RPMI8226 (cell line): Measurements from ENCODE around the gene BTN1A1.
"Not testable (repeated sequence)": the region's sequence is repeated elsewhere in the genome, so short reads cannot be mapped to it uniquely, and the experiment has no call there.

ENCODE experiments used
- DNase-seq: peaks from one replicate; pipeline ENCODE4 v3.0.0-alpha.2; 2015

Gene BTN1A1

DNA sequence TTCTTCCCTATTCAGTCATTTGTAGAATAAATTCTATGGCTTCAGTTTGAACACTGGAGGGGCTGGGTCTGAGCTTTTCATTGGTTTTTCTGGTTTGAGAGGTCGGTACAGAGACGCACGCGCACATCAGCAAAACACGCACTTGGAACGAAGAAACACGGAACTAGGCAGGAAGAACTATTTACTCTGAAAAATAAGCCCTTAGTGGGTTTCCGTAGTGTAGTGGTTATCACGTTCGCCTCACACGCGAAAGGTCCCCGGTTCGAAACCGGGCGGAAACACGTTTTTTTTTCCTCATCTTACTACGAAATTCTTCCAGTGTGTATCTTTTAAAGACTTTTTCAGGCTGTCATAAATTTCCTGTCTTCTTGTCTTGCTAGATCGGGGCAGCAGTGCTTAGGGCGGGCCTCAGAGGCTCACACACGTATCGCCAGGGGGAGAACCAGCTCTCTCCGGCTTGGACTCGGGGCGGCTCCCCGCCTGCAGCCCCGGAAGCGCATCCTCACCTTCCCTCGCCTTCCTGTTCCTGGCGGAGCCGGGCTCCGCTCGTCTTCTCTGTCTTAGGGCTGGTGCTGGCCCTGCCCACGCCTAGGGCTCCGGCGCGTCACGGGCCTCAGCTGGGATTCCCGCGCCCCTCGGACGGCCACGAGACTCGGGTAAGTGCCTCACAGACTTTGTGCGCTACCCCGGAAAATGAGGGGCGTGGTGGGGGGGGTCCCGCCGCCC is 37.9 kb downstream of the BTN1A1 start, which contains the start of gene HMGN4:
TSS of gene HMGN4 (plus strand) at position 521 of the 726 bp plus-strand sequence. CDS start 6,841 bp downstream, outside the sequence.
- peak; percentile 91 for DNase-seq

DNA sequence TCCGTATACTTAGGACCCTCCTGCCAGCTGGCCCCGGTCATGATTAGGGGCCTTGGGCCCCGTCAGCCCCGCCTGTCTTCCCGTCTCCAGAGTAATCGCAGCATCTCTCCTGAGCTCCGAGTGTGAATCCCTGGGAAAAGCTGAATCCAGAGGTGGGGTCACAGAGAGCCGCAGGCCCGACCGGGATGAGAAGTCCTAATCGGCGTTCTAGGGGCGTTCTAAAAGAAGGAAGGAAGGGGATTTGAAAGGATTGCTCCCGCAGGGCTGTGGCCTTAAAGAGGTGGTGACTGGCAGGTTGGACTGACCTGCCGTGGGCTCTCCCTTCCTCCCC is 38.4 kb downstream of the BTN1A1 start:
- DNase-seq, result peak; percentile 44

DNA sequence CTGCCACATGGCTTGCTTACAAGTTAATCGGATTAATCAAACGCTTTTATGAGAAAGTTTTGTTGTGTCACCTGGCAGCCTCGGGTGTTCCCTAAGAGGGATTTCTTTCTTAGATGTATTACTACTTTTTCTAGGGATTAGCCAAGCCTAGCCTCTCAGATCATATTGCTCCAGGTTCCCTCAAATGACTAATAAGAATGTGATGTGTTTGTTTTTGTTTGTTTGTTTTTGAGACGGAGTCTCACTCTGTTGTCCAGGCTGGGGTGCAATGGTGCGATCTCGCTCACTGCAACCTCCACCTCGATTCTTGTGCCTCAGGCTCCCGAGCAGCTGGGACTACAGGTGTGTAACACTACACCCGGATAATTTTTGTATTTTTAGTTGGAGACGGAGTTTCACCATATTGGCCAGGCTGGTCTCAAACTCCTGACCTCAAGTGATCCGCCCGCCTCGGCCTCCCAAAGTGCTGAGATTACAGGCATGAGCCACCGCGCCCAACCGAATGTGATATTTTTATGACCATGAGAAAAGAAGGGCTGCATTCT is 39.0 kb downstream of the BTN1A1 start:
- no peak for DNase-seq

DNA sequence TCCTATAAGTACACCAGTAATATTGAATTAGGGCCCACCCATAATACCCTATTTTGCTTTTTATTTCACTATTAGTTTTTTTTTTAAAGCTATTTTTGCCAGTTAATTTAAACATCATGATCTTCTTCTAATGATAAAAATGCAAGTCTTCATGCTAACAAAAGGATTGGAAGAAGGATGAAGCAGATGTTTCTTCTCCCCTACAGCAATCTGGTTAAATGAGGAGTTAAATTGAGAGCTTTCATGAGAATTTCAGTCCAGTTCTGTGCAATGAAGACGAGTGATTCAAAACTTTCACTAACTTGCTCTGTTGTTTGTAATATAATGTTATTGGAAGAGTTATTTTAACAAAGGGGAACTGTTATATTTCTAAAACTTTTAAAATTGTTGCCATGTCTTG is 41.5 kb downstream of the BTN1A1 start:
- DNase-seq, result no peak

DNA sequence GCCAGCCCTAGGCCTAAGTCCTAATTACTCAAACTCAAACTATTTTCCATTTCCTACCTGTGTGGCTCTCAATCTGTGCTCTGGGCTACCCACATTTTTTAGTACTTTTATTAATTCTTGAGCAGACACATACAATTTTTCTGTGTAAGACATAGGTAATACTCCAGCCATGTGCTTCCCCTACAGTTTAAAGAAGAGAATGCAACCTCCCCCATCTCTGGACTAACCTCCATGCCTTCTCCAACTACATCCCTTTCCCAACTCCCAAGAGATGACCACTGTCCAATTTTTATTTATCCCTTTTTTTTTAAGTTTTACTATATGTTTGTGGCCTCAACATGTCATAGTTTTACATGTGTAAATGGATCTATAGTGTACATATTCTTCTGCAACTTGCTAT is 43.9 kb downstream of the BTN1A1 start:
- DNase-seq, result peak; percentile 19

DNA sequence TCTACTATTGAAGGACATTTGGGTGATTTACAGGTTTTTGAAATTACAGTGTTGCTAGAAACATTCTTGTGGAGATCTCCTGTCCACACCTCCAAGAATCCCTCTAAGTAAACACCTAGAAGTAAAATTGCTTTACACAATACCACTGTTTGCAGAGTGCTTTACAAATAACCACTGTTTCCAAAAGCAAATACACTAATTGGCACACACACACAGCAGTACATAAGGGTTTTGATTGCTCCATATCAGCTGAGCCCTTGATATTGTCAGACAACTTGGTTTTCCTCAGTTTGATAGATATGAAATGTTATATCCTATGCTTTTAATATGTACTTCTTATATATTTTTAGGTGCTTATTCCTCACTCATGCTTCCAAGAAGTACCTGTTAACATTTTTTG is 44.4 kb downstream of the BTN1A1 start:
- no peak for DNase-seq

DNA sequence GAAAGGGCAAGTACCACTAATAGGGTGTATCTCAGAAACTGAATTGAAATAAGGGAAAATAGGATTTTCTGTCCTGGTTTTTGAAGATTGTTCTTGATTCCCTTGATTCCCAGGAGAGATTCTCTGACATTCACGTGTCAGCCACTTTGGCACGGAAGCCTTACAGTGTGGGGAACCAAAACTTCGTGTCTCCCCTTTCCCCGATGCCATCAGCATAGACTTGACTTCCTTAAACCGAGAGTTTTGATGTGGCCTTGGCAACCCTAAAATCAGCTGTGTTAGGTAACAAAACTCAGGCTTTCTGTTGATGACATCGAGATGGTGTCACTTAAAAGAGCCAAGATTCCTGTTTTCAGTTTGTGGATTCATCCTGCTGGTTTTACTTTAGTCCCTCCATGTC is 45.5 kb downstream of the BTN1A1 start:
- DNase-seq, result no peak

DNA sequence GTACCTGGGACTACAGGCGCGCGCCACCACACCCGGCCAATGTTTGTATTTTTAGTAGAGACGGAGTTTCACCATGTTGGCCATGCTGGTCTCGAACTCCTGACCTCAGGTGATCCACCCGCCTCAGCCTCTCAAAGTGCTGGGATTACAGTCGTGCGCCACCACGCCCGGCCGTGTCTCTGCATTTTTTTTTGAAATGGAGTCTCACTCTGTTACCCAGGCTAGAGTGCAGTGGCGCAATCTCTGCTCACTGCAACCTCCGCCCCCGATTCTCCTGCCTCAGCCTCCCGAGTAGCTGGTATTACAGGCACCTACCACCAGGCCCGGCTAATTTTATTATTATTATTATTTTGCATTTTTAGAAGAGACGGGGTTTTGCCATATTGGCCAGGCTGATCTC is 47.3 kb downstream of the BTN1A1 start:
- not testable (repeated sequence) for DNase-seq

DNA sequence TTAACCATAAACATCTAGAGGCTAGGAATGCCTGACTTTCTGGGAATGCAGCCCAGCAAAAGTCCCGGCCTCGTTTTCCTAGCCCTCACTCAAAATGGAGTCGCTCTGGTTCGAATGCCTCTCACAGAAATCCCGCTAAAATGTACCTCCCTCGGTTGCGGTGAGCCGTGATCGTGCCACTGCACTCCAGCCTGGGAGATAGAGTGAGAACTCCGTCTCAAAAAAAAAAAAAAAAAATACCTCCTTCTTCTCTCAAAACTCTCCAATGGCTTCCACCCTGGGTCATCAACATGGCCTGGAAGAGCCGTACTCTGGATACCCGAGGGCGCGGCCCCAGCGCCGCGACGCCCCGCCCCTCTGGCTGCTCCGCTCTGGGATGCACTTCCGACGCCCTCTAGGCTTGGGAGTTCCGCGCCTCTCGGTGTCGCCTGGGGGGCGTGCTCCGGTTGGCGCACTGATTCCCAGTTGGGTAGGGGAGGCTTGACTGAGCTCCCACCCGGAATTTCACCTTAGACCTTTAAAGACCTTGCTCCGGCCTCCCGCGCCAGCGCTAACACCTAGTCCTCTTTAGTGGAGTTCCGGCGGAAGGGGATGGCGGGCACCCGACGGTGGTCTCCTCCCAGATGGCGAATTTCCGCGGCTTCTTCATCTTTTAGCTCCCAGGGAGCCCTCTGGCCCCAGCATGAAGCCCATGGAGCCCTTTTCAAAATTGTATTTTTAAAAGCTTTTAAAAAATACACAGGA is 50.3 kb downstream of the BTN1A1 start:
- peak; percentile 67 for DNase-seq

DNA sequence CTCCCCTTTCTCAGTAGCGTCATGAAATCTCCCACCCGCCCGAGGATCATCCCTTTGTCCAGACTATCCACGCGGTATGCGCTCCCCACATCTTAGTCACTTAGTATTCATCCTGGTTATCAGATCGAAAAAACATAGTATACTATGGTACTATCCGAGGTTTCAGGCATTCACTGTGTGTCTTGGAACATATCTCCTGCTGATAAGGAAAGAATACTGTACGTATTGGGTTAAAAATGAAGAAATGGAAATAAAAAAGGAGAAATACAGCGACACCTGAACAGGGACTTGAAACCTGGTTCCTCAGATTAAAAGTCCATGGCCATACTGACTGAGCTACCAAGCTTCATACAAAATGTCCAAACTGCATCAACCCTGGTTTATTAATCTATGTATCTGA is 52.1 kb downstream of the BTN1A1 start:
- DNase-seq, result no peak

DNA sequence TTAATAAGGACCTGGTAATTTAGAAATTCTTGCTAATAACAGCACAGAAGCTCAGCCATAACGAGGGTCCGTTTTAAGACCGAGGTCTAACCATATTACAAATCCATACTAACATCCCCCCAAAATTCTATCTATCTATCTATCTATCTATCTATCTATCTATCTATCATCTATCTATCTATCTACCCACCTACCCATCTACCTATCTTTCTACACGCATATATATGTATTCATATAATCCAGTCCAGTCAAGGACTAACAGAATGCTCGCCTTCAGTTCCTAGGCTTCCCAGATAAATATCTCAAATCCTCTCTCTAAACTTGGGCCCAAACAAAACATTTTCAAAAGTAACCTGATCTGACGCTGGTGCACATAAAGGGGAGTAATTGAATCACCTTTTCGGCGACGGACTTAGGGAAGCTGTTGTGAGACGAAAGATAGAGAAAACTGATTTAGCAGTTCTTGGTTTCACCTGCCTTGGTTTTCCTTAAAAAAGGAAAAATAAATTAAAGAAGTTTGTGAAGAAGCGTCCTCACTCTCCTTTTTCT is 52.6 kb downstream of the BTN1A1 start:
- no peak for DNase-seq

DNA sequence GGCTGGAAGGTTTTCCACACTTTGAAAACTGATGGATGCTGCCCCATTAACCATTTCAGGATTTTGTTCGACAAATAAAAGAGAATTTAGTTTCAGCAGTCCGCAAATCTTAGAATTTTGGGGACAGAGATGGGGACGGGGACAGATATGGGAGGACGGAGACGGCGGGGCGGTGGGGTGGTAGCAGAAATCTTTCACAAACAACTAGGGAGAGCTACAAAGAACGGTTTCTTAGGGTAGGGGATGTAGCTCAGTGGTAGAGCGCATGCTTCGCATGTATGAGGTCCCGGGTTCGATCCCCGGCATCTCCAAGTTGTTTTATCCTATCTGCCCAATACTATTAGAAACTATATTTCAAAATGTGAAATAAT is 53.1 kb downstream of the BTN1A1 start:
- DNase-seq, result peak; percentile 88

DNA sequence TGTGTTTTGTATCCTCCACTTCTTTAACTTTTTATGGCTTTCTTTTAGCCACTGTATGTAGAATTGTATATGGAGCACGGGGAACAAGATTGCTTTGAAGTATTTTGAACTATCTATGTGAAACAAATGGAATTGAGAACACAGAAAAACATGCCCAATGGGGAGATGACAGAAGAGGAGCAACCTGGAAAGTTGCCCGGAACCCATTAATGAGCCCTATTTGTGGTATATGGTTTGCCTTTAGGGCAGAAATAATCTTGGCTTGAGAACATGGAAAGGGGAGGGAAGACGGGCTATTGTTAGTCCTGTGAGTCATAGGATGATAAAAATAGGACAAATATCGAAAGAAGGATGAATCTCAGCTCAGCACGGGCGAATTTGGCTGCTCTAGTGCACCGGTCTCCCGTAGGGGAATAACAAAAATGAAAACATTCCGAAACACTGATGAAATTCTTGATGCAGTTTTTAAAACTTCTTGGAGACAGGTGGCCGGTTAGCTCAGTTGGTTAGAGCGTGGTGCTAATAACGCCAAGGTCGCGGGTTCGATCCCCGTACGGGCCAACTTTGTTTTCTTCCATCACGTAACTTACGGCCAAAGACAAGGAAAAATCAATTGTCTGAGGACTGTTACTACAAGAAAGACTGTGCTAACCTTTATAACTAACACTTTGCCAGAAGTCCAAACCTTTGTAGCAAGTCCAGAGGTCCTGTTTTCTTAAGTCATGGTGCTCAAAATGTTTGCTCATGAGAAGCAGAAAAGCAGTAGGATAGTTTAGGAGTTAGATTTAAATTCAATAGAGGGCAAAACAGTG is 53.7 kb downstream of the BTN1A1 start:
- peak; percentile 94 for DNase-seq

DNA sequence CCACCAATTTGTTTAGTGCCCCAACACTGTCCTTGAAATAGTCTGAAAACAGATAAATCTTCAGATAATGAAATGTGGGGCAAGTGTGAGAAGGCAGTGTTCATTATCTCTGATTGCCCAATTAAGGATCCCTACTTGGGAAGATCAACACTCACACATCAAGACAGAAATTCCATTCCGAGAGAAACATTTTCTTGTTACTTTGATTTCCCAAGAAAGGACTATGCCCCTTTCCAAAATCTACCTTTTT is 54.3 kb downstream of the BTN1A1 start:
- no peak for DNase-seq

DNA sequence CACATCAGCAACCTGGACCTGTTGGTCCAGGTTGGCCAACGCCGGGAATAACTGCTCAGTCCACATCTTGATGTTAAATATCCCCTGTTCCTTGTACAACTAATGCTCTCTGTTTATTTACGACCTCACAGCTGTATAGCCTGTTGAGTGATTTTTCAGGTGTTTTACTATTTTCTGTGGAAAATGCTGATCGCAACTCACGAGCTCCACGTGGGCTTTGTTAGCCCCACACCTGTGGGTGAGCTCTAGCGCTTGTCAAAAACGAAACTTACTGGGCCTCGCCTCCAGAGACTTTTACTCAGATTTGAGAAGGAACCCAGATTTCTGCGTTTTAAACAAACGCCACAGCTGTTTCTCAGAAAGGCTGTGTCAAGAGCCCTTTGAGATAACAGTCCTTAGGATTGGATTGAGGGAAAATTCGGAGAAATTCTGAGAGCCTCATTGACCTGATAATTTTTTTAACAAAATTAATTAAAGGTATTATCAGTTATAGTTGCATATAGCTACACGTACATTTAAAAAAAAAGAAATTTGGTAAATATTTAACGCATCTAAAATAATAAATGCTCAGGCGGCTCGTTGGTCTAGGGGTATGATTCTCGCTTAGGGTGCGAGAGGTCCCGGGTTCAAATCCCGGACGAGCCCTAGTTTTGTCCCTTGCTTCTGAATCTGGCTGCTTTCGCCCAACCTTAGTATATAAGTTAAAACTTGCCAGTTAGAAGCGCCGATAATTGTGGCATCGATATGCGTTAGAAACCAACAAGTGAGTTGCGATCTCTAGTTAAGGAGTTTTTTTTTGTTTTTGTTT is 54.8 kb downstream of the BTN1A1 start:
- peak; percentile 92 for DNase-seq

DNA sequence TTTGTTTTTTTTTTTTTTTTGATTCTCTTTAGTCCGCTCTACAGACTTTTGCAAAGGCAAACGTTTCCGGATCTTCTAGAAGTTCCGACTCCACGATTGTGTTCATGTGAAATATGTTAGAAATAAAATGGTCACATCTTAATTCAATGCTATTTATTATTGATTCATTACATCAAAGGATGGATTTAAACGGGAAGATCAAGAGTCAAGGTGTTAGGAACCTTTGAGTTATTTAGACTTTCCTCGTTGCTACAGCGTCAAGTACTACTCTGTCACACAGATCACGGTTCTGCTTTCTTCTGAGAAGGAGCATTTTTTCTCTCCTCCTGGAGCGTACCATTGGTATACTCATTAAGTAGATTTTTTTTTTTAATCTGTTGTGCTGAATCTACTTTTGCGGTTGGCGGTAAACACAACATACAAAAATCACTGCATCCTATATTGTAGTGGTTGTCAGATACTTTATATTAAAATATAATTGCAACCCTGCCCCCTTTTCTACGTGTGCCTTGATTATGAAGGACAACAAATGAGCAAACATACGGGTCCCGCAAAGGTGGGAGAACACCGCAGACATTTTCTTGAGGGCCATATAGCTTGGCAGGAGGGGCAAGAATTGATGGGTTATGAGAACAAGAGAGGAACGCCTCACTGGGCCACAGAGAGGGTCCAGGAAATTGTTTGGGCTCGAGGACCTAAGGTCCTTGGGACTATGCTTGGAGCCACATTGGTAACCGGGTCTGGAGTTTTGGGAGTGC is 55.6 kb downstream of the BTN1A1 start:
- peak; percentile 61 for DNase-seq

DNA sequence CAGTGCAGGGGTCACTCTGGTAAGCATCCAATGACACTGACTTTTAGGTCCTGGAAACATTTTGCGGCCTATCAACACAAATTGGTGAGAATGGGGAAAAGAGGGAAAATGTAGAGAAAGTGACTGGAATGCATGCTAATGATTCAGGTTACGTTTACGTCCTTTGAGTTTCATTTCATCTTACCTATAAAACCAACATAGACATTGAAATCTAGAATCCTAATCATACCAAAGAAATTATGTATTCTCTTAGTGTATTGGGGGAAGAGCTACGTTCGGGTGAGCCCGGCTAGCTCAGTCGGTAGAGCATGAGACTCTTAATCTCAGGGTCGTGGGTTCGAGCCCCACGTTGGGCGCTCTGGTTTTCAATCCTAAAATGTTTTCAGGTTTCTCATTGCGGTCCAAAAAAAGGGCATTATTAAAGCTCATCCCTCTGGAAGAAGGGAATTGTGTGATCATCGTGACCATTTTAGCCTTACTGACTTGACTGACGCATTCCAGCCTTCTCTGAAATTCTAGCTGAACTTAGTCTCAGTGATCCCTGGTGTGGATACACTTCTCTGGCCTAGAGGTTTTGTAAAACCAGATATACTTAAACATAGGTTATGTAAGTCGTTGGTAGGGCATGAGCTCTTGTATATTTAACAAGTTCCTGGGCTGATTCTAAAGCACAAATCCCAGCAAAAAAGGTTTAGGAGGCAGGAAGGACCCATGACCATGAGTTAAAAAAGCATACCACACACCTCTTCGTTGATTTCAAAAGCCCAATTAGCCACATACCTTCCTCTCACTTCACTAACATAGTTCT is 56.4 kb downstream of the BTN1A1 start:
- peak; percentile 88 for DNase-seq
